H7 (cell line): ENCODE results near the gene RPL29. TPM values are rescaled to one million over a fixed set of nuclear protein-coding genes. Genes with fewer than 3 reads are reported as not detected.

Experiments
- DNase-seq: peaks from one replicate; pipeline ENCODE4 v3.0.0; 2012
- H3K27me3 ChIP-seq: 2 replicates; pipeline ENCODE4 v1.6.0; 2011; ENCODE audit warnings: mild to moderate bottlenecking, low read length; ENCODE audit not compliant: control insufficient read depth, insufficient read depth
- H3K36me3 ChIP-seq: replicated peaks from 2 replicates; pipeline ENCODE4 v1.5.1; 2011; ENCODE audit warnings: low read length; ENCODE audit not compliant: control insufficient read depth, insufficient read depth
- H3K4me3 ChIP-seq: 2 replicates; pipeline ENCODE4 v1.5.1; 2011; ENCODE audit warnings: low read depth, mild to moderate bottlenecking, control low read depth, low read length, moderate library complexity; ENCODE audit not compliant: insufficient read depth
- total RNA-seq: library from RNA; depleted of rRNA; stranded (reverse); fragments of >200 nt; shearing (Covaris generic); gene quantifications from 2 replicates; pipeline ENCODE4 v1.2.3, GENCODE V29; 2014

The RPL29 gene
- total RNA-seq, 1 experiment from 2014 or later = 1,001 TPM

GRCh38 chr3:51961602-51962569 is 33.8 kb downstream of the RPL29 start:
- DNase-seq = no peak
- no peaks in the 10 kb centered on the region for H3K36me3 ChIP-seq
- peaks cover 6% of the 10 kb centered on the region for H3K27me3 ChIP-seq
- no peak overlapping the region for H3K4me3 ChIP-seq

- Histone ChIP-seq H3K4me3 (no peak overlapping the region), H3K27me3 (peaks cover 12% of the 10 kb centered on the region), H3K36me3 (no peaks in the 10 kb centered on the region)
- no peak for DNase-seq
Observed at GRCh38 chr3:51961011-51961410, 34.7 kb downstream of the RPL29 start.

GRCh38 chr3:51960386-51960785 is 35.3 kb downstream of the RPL29 start:
- Histone ChIP-seq H3K36me3 (no peaks in the 10 kb centered on the region), H3K4me3 (no peak overlapping the region), H3K27me3 (peaks cover 18% of the 10 kb centered on the region)
- DNase-seq = no peak

GRCh38 chr3:51959651-51960050 is 36.0 kb downstream of the RPL29 start:
- Histone ChIP-seq H3K36me3 (no peaks in the 10 kb centered on the region), H3K4me3 (no peak overlapping the region), H3K27me3 (peaks cover 25% of the 10 kb centered on the region)
- no peak for DNase-seq

- H3K4me3 ChIP-seq = no peak overlapping the region
- H3K36me3 ChIP-seq = no peaks in the 10 kb centered on the region
- H3K27me3 ChIP-seq = peaks cover 32% of the 10 kb centered on the region
Observed at GRCh38 chr3:51958603-51959521, 36.8 kb downstream of the RPL29 start.

GRCh38 chr3:51957520-51958205 is 38.0 kb downstream of the RPL29 start:
- no peak overlapping the region for H3K4me3 ChIP-seq
- peaks cover 36% of the 10 kb centered on the region for H3K27me3 ChIP-seq
- no peaks in the 10 kb centered on the region for H3K36me3 ChIP-seq
- DNase-seq = no peak

More at GRCh38 chr3:51958603-51959521, 36.8 kb downstream of the RPL29 start:
- no peak for DNase-seq

GRCh38 chr3:51955893-51956770 is 39.6 kb downstream of the RPL29 start:
- H3K4me3 ChIP-seq = peak overlapping the region; percentile 44

GRCh38 chr3:51955175-51955892 is 40.4 kb downstream of the RPL29 start, which contains the start of gene GPR62:
GPR62 (plus strand) TSS chr3:51955381; CDS start chr3:51955653, 272 bp downstream.
- DNase-seq = no peak
- H3K36me3 ChIP-seq = no peaks in the 10 kb centered on the region
- H3K27me3 ChIP-seq = peaks cover 38% of the 10 kb centered on the region
- H3K4me3 ChIP-seq = peak within 1 kb of the TSS; percentile 44

More at GRCh38 chr3:51955893-51956770, 39.6 kb downstream of the RPL29 start:
- H3K36me3 ChIP-seq = no peaks in the 10 kb centered on the region
- peak; percentile 96 for DNase-seq
- H3K27me3 ChIP-seq = peaks cover 38% of the 10 kb centered on the region

- DNase-seq = no peak
- H3K4me3 ChIP-seq = no peak overlapping the region
- peaks cover 38% of the 10 kb centered on the region for H3K27me3 ChIP-seq
- no peaks in the 10 kb centered on the region for H3K36me3 ChIP-seq
Observed at GRCh38 chr3:51954713-51955112, 41.0 kb downstream of the RPL29 start.

- no peaks in the 10 kb centered on the region for H3K36me3 ChIP-seq
- no peak for DNase-seq
- H3K4me3 ChIP-seq = no peak overlapping the region
- peaks cover 38% of the 10 kb centered on the region for H3K27me3 ChIP-seq
Observed at GRCh38 chr3:51954105-51954504, 41.6 kb downstream of the RPL29 start.

GRCh38 chr3:51953445-51953844 is 42.2 kb downstream of the RPL29 start:
- no peak overlapping the region for H3K4me3 ChIP-seq
- H3K27me3 ChIP-seq = peaks cover 38% of the 10 kb centered on the region
- H3K36me3 ChIP-seq = no peaks in the 10 kb centered on the region
- DNase-seq = no peak

GRCh38 chr3:51950899-51951298 is 44.8 kb downstream of the RPL29 start:
- no peak for DNase-seq
- Histone ChIP-seq H3K27me3 (peaks cover 25% of the 10 kb centered on the region), H3K36me3 (no peaks in the 10 kb centered on the region), H3K4me3 (no peak overlapping the region)

GRCh38 chr3:51949121-51949520 is 46.6 kb downstream of the RPL29 start:
- Histone ChIP-seq H3K27me3 (peaks cover 8% of the 10 kb centered on the region), H3K4me3 (no peak overlapping the region), H3K36me3 (no peaks in the 10 kb centered on the region)
- no peak for DNase-seq
